ENCODE results near the gene RAD50.
"Not testable (repeated sequence)": the region's sequence is repeated elsewhere in the genome, so short reads cannot be mapped to it uniquely, and the experiment has no call there.

Gene RAD50

DNA sequence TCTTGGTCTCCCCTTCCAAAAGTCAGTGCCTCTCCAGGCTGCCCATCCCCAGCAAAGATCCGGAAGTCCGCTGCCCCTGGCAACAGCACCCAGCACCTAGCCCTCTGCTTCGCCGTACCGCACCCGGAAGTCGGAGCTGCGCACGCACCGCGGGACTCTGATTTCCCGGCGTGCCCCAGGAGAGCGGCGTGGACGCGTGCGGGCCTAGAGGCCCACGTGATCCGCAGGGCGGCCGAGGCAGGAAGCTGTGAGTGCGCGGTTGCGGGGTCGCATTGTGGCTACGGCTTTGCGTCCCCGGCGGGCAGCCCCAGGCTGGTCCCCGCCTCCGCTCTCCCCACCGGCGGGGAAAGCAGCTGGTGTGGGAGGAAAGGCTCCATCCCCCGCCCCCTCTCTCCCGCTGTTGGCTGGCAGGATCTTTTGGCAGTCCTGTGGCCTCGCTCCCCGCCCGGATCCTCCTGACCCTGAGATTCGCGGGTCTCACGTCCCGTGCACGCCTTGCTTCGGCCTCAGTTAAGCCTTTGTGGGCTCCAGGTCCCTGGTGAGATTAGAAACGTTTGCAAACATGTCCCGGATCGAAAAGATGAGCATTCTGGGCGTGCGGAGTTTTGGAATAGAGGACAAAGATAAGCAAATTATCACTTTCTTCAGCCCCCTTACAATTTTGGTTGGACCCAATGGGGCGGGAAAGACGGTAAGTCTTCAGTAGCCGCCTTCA, at the start of gene RAD50:
TSS of gene RAD50 (plus strand) at position 215 of the 715 bp plus-strand sequence. CDS start at position 563, 348 bp downstream.
- peak within 1 kb of the TSS; percentile 78 for H3K4me3 ChIP-seq (ENCODE audit: low read depth, low read length)

GRCh38 chr5:132510076-132510475, 46.7 kb upstream of the RAD50 start:
- no peak overlapping the region for H3K4me3 ChIP-seq (ENCODE audit: low read depth, low read length)

GRCh38 chr5:132513618-132514336, 43.0 kb upstream of the RAD50 start:
- not testable (repeated sequence) for H3K4me3 ChIP-seq (ENCODE audit: low read depth, low read length)

DNA sequence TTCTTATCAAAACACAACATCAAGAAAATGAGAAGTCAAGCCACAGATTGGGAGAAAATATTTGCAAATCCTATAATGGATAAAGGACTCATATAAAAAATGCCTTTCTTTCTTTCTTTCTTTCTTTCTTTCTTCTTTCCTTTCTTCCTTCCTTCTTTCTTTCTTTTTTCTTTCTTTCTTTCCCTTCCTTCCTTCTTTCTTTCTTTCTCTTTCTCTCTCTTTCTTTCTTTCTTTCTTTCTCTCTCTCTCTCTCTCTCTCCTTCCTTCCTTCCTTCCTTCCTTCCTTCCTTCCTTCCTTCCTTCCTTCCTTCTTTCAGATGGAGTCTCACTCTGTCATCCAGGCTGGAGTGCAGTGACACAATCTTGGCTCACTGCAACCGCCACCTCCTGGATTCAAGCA, 34.7 kb upstream of the RAD50 start:
- not testable (repeated sequence) for H3K4me3 ChIP-seq (ENCODE audit: low read depth, low read length)

DNA sequence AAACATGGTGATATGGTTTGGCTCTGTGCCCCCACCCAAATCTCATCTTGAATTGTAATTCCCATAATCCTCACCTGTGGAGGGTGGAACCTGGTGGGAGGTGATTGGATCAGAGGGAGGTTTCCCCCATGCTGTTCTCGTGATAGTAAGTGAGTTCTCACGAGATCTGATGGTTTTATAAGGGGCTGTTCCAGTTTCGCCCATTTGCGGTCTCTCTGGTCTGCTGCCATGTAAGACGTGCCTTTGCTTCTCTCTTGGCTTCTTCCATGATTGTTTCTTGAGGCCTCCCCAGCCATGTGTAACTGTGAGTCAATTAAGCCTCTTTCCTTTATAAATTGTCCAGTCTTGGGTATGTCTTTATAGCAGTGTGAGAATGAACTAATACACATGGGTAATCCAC, 31.9 kb upstream of the RAD50 start:
- not testable (repeated sequence) for H3K4me3 ChIP-seq (ENCODE audit: low read depth, low read length)

GRCh38 chr5:132525299-132525724, 31.5 kb upstream of the RAD50 start:
- no peak overlapping the region for H3K4me3 ChIP-seq (ENCODE audit: low read depth, low read length)

DNA sequence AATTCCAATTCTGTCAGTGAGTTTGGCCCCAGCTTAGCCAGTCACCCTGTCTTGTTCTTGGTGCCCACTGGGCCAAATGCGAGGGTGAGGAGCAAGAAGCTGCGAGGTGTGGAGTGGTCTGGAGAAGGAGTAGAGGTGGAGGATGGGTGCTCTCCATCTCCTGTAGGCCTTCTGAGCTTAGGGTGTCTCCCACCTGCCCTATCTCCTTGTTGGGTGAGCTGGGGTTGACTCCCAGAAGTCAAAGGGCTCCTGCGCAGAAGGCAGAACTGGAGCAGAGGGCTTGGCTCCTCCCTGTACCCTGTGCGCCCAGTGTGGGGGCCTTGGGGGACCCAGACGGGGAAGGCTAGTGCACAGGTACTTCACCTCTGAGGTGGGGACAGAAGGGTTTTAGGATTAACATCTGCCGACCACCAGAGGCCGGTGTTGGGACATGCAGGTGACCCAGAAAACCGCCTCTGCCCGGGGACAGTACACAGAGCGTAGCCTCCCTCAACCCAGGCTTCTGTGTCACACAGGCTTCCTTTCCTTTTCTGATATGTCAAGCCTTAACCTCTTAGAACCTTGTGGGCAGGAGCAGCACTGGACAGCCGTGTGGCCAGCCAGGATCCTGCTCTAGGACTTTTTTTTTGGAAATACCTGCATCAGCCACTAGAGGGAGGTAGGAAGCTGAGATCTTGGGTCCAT, 30.3 kb upstream of the RAD50 start:
- H3K4me3 ChIP-seq (ENCODE audit: low read depth, low read length), result no peak overlapping the region

- no peak overlapping the region for H3K4me3 ChIP-seq (ENCODE audit: low read depth, low read length)
Observed at GRCh38 chr5:132526974-132527564, 29.7 kb upstream of the RAD50 start.

DNA sequence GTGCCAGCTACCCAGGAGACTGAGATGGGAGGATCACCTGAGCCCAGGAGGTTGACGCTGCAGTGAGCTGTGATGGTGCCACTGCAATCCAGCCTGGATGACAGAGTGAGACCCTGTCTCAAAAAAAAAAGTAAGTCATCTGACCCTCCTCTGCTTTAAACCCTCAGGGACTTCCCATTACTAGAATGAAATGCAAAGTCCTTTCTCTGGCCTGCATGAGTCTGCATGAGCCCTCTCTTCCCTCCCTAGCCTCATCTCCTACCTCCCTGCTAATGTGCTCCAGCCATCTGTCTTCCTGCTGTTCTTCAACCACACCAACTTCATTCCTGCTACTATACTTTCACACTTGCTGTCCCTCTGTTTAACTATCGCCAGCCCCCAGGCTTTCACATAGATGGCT, 28.8 kb upstream of the RAD50 start:
- no peak overlapping the region for H3K4me3 ChIP-seq (ENCODE audit: low read depth, low read length)

GRCh38 chr5:132528866-132529634, 27.7 kb upstream of the RAD50 start:
- no peak overlapping the region for H3K4me3 ChIP-seq (ENCODE audit: low read depth, low read length)

GRCh38 chr5:132530946-132531345, 25.8 kb upstream of the RAD50 start:
- no peak overlapping the region for H3K4me3 ChIP-seq (ENCODE audit: low read depth, low read length)

DNA sequence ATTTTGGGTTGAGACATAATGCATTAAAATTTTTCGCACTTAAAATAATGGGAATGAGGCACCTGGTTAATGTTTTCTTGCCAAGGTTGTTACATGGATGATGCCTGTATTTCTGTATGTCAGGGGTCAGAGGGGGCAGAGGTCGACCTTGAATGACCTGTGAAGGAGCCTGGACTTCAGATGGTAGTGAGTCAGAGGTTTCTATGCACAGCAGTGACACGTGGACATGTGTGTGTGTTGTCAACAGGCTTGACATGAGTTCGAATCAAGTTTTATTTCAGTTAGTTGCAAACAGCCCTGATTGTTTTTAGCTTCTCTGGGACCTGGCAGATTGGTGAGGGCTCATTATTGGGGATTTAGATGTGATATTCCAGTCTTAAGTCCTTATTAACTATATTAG, 17.1 kb upstream of the RAD50 start:
- no peak overlapping the region for H3K4me3 ChIP-seq (ENCODE audit: low read depth, low read length)

GRCh38 chr5:132540149-132540548, 16.6 kb upstream of the RAD50 start:
- H3K4me3 ChIP-seq (ENCODE audit: low read depth, low read length), result no peak overlapping the region

GRCh38 chr5:132540764-132541163, 16.0 kb upstream of the RAD50 start:
- no peak overlapping the region for H3K4me3 ChIP-seq (ENCODE audit: low read depth, low read length)

- no peak within 1 kb of the TSS for H3K4me3 ChIP-seq (ENCODE audit: low read depth, low read length)
Observed at GRCh38 chr5:132543472-132544201, 13.1 kb upstream of the RAD50 start, which contains the start of gene IL5. Gene IL5 (minus strand): TSS chr5:132543522. CDS start chr5:132543478, 44 bp downstream.

DNA sequence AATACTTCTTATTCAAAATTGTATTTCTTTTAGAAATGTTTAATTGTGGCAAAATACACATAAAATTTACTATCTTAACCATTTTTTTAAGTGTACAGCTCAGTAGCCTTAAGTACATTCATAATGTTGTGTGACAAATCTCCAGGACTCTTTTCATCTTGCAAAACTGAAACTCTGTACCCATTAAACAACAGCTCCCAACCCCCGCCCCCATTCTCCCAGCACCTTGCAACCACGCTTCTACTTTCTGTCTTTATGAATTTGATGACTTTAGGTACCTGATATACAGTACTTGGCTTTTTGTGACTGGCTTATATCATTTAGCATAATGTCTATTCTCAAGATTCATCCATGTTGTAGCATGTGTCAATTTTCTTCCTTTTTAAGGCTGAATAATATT, 10.7 kb upstream of the RAD50 start:
- no peak overlapping the region for H3K4me3 ChIP-seq (ENCODE audit: low read depth, low read length)

DNA sequence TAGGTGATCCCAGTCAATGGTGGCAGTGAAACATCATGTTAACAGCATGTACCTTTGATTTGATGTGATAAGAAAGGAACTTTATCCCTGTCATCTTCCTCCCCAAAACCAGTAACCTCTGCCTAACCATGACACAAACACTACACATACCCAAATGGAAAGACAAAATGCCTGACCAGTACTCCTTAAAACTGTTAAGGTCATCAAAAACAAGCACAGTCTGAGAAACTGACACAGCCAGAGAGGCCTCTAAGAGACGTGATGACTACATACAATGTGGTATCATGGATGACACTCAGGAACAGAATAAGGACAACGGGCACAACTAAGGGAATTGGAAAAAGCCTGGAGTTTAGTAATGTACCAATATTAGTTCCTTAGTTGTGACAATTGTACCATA, 9.5 kb upstream of the RAD50 start:
- H3K4me3 ChIP-seq (ENCODE audit: low read depth, low read length), result no peak overlapping the region

DNA sequence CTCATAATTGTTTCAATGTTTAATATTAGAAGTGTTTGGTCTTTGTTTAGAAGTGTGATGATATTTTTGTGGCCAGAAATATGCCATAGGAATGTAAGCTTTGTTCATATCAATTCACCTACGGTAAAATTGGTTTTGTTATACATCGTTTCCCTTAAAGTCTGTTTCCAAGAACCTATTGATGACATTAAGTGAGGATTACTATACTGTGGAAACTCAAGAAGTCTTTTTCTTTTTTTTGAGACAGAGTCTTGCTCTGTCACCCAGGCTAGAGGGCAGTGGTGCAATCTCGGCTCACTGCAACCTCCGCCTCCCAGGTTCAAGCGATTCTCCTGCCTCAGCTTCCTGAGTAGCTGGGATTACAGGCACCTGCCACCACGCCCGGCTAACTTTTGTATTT, 7.9 kb upstream of the RAD50 start:
- not testable (repeated sequence) for H3K4me3 ChIP-seq (ENCODE audit: low read depth, low read length)

GRCh38 chr5:132549576-132549975, 7.2 kb upstream of the RAD50 start:
- H3K4me3 ChIP-seq (ENCODE audit: low read depth, low read length), result no peak overlapping the region

GRCh38 chr5:132556153-132556762, 519 bp upstream of the RAD50 start:
- H3K4me3 ChIP-seq (ENCODE audit: low read depth, low read length), result peak overlapping the region; percentile 78
